ENCODE results near the gene STK24.
A peak's percentile ranks its signal among the peaks of the same experiment; 100 is the strongest.

STK24 gene

GRCh38 chr13:98493042-98493712 lies 83.7 kb downstream of the STK24 start:
- DNase-seq (ENCODE audit: extremely low read depth in 1 of 2, low read depth in 1 of 2): no peak

- DNase-seq (ENCODE audit: extremely low read depth in 1 of 2, low read depth in 1 of 2): no peak
Observed at GRCh38 chr13:98492335-98493041, 84.4 kb downstream of the STK24 start.

GRCh38 chr13:98490866-98491265 lies 86.0 kb downstream of the STK24 start:
- no peak for DNase-seq (ENCODE audit: extremely low read depth in 1 of 2, low read depth in 1 of 2)

GRCh38 chr13:98490195-98490836 lies 86.6 kb downstream of the STK24 start:
- DNase-seq (ENCODE audit: extremely low read depth in 1 of 2, low read depth in 1 of 2): no peak

- DNase-seq (ENCODE audit: extremely low read depth in 1 of 2, low read depth in 1 of 2): no peak
Observed at GRCh38 chr13:98489446-98490194, 87.3 kb downstream of the STK24 start.

GRCh38 chr13:98488736-98489135 lies 88.2 kb downstream of the STK24 start:
- DNase-seq (ENCODE audit: extremely low read depth in 1 of 2, low read depth in 1 of 2): no peak

- DNase-seq (ENCODE audit: extremely low read depth in 1 of 2, low read depth in 1 of 2): no peak
Observed at GRCh38 chr13:98487522-98487921, 89.4 kb downstream of the STK24 start.

GRCh38 chr13:98487016-98487415 lies 89.9 kb downstream of the STK24 start:
- DNase-seq (ENCODE audit: extremely low read depth in 1 of 2, low read depth in 1 of 2): no peak

GRCh38 chr13:98486412-98486811 lies 90.5 kb downstream of the STK24 start:
- DNase-seq (ENCODE audit: extremely low read depth in 1 of 2, low read depth in 1 of 2): no peak

- no peak for DNase-seq (ENCODE audit: extremely low read depth in 1 of 2, low read depth in 1 of 2)
Observed at GRCh38 chr13:98485561-98485960, 91.3 kb downstream of the STK24 start.

GRCh38 chr13:98484289-98485219 lies 92.4 kb downstream of the STK24 start:
- DNase-seq (ENCODE audit: extremely low read depth in 1 of 2, low read depth in 1 of 2): peak; percentile 22 to 48

GRCh38 chr13:98483601-98484288 lies 93.2 kb downstream of the STK24 start:
- DNase-seq (ENCODE audit: extremely low read depth in 1 of 2, low read depth in 1 of 2): no peak

- DNase-seq (ENCODE audit: extremely low read depth in 1 of 2, low read depth in 1 of 2): no peak
Observed at GRCh38 chr13:98482476-98483444, 94.1 kb downstream of the STK24 start.

GRCh38 chr13:98480915-98481877 lies 95.7 kb downstream of the STK24 start:
- no peak for DNase-seq (ENCODE audit: extremely low read depth in 1 of 2, low read depth in 1 of 2)

- DNase-seq (ENCODE audit: extremely low read depth in 1 of 2, low read depth in 1 of 2): no peak
Observed at GRCh38 chr13:98479496-98480003, 97.4 kb downstream of the STK24 start.

GRCh38 chr13:98478189-98479129 lies 98.4 kb downstream of the STK24 start:
- no peak for DNase-seq (ENCODE audit: extremely low read depth in 1 of 2, low read depth in 1 of 2)
